Neural progenitor cell (in vitro differentiated cells): ENCODE results near the gene UCN.
"Not testable (repeated sequence)": the region's sequence is repeated elsewhere in the genome, so short reads cannot be mapped to it uniquely, and the experiment has no call there.

Source experiments
- CTCF ChIP-seq: fragments of 200-600 bp; sonication (generic); IDR thresholded peaks from 2 replicates; pipeline ENCODE4 v1.5.1; 2017; ENCODE audit warnings: antibody characterized with exemption, mild to moderate bottlenecking
- EZH2 ChIP-seq: fragments of 200-600 bp; sonication (generic); IDR thresholded peaks from 2 replicates; pipeline ENCODE4 v1.6.1; 2017; ENCODE audit warnings: antibody characterized with exemption, mild to moderate bottlenecking, moderate library complexity
- EZH2phosphoT487 ChIP-seq: fragments of 200-600 bp; sonication (generic); IDR thresholded peaks from 2 replicates; pipeline ENCODE4 v1.6.1; 2017; ENCODE audit warnings: antibody characterized with exemption

DNA sequence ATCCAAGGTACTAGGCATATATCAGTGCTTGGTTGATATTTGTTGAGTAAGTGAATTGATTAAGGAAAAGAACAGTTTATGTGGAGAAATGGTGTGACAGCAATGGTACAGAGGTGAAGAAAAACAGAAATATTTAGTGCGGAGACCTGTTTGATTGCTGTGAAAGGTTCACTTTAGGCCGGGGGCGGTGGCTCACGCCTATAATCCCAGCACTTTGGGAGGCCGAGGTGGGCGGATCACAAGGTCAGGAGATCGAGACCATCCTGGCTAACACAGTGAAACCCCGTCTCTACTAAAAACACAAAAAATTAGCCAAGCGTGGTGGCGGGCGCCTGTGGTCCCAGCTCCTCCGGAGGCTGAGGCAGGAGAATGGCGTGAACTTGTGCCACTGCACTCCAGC is 39.9 kb downstream of the UCN start:
- not testable (repeated sequence) for TF ChIP-seq CTCF, EZH2phosphoT487, EZH2
